GM19025 (cell line): ENCODE data around the gene CUL4A.
"Not testable (repeated sequence)": the region's sequence is repeated elsewhere in the genome, so short reads cannot be mapped to it uniquely, and the experiment has no call there.

Source experiments
- ATAC-seq: cut with Tn5 transposase; IDR thresholded peaks from one replicate; pipeline ENCODE4 v1.9.1; 2021; ENCODE audit warnings: mild to moderate bottlenecking, low read depth, moderate library complexity; ENCODE audit not compliant: unreplicated experiment

The CUL4A gene

GRCh38 chr13:113275387-113275786 is 66.0 kb downstream of the CUL4A start:
- ATAC-seq = no peak

- ATAC-seq = no peak
These were observed 70.7 kb downstream of the CUL4A start for GRCh38 chr13:113280126-113280525.

- no peak for ATAC-seq
These were observed 74.5 kb downstream of the CUL4A start for GRCh38 chr13:113283904-113284303.

- ATAC-seq = no peak
These were observed 79.5 kb downstream of the CUL4A start for GRCh38 chr13:113288880-113289279.

- ATAC-seq = no peak
These were observed 81.7 kb downstream of the CUL4A start for GRCh38 chr13:113291129-113291528.

GRCh38 chr13:113292021-113292862 is 82.8 kb downstream of the CUL4A start:
- no peak for ATAC-seq

- ATAC-seq = no peak
These were observed 84.3 kb downstream of the CUL4A start for GRCh38 chr13:113293686-113294085.

- no peak for ATAC-seq
These were observed 86.4 kb downstream of the CUL4A start for GRCh38 chr13:113295776-113296175.

- peak; percentile 80 for ATAC-seq
These were observed 87.5 kb downstream of the CUL4A start, which contains the start of gene LAMP1 for GRCh38 chr13:113296823-113297369. Gene LAMP1, plus strand, starts transcription at chr13:113297239. Its CDS starts 196 bp downstream, at chr13:113297435.

GRCh38 chr13:113297370-113298042 is 88.1 kb downstream of the CUL4A start:
- peak; percentile 33 for ATAC-seq

GRCh38 chr13:113298043-113298945 is 88.9 kb downstream of the CUL4A start:
- no peak for ATAC-seq

- no peak for ATAC-seq
These were observed 90.5 kb downstream of the CUL4A start for GRCh38 chr13:113299951-113300350.

- no peak for ATAC-seq
These were observed 93.6 kb downstream of the CUL4A start for GRCh38 chr13:113302986-113303385.

GRCh38 chr13:113304121-113304520 is 94.7 kb downstream of the CUL4A start:
- ATAC-seq = no peak

GRCh38 chr13:113305208-113305607 is 95.8 kb downstream of the CUL4A start:
- no peak for ATAC-seq

- ATAC-seq = no peak
These were observed 98.1 kb downstream of the CUL4A start for GRCh38 chr13:113307491-113307890.

GRCh38 chr13:113309473-113309872 is 100.1 kb downstream of the CUL4A start:
- no peak for ATAC-seq

- ATAC-seq = not testable (repeated sequence)
These were observed 104.7 kb downstream of the CUL4A start for GRCh38 chr13:113314112-113314511.

- not testable (repeated sequence) for ATAC-seq
These were observed 105.6 kb downstream of the CUL4A start for GRCh38 chr13:113314895-113315470.

GRCh38 chr13:113315992-113316391 is 106.6 kb downstream of the CUL4A start:
- ATAC-seq = no peak
